HG03066 (cell line): ENCODE results near the gene NME8.

Experiments used
- ATAC-seq: cut with Tn5 transposase; IDR thresholded peaks from one replicate; pipeline ENCODE4 v1.9.1; 2021; ENCODE audit warnings: low read depth; ENCODE audit not compliant: unreplicated experiment

Gene NME8

DNA sequence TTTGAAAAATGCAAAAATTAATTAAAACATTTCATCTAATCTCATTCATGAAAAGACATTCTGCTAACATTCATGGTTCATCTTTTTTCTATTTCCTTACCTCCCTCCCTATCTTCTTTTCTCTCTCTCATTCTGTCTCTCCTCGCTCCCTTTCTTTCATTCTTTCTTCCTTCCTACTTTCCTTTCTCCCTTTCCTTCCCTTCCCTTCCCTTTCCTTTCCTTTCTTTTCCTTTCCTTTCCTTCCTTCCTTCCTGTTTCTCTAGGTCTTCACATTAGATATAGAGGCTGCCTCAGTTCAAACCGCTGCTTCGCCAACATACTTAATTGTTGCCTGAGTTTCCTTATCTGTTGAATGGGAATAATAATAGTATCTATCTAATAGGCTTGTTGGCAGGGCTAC, 46.3 kb downstream of the NME8 start:
- ATAC-seq = no peak

DNA sequence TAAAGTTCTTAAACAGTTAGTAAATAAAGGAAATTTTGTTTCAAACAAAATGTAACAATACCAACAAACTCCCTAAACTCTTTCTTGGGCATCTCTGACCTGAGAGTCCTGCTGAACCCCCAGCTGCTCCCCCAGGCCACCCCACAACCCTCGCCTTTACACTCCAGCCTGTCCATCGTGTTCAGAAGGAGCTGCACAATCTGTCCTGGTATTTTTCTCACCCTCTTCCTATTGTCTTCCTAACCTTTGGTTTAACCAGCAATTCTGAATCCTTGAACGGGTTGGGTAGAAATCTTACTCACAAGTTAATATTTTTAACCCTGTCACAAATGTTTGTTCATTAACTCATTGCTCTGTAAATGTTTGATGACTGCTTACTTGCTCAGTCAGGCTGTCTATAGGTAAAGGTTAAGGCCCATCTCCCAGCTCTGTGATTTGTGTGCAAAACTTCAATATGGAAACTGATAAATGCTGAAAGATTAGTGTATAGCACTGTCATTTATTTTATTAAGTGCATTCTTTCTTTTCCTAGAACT, 51.4 kb downstream of the NME8 start:
- ATAC-seq = no peak

DNA sequence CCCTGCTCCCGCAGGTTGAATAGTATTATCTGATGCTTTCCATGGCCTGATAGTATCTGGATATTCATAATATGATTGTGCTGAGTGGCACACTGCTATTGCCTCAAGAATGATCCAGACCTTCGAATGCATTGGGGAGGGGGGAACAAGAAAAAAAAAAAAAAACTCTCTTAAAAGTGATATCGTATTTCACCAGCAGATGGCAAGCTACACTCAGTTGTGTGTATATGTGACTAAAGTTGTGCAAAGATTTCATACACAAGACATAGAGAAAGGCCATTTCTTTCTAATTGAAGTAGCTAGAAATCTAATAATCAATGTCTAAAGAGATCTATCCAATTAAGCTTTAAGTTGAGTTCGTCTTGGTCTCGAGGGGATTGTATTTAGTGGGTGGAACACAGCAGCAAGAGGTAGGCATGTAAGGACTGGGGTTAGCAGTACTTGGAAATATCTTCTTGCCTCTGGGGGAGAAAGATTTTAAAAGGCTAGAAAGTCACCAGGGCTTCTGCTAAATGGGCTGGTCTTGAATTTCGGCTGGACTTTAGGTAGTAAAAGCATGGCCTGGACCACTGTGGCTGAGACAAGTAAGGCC, 52.9 kb downstream of the NME8 start:
- ATAC-seq = no peak

DNA sequence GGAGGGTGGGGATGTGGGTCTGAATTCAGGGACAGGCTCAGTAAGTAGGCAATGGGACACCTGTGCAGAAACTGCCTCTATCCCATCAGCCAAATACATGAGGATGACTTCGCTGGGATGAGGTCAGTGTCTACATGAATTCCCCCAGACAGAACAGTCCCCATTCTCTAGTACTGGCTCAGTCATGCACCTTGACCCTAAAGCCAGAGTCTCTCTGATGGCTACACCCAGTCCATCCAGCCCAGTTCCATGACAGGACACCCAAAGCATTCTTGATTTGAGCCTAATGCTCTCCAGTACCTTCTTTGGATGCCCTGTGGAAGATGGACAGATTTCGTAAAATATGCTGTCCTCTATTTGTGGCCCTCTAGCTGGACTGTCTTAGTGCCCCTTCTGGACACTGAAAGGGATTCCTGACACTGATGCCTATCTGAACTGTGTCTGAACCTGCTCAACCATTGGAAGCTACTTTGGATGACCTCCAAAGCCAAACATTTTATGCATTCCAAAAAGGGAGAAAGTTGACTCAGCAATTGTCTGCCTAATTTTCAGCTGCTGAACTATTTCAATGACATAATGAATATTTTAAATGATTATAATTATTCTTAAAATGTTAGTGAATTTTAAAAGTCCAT, 53.6 kb downstream of the NME8 start:
- no peak for ATAC-seq

DNA sequence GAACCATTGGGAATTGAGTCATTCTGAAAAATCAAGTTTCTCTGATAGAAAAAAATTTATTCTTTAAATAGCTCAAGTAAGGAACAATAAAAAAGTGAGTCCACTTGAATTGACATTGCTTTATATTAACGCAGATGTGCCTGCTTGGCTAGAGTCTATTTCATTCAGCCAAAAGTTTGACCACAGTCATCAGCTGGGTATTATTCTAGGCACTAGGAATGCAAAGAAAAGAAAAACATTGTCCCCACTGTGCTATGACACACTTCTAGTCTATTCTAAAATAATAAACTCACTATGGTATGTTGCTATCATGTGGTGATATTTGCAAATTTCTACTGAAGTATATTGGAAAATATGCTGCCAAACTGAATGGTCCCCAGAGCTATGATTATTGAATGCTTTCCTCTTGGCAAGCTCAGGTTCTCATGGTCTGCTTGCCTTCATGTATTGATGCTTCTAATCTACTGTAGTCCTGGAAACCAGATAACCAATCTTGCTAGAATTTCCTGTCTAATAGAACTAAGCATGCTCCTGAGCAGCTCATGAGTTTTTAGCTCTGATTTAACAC, 59.9 kb downstream of the NME8 start:
- no peak for ATAC-seq

DNA sequence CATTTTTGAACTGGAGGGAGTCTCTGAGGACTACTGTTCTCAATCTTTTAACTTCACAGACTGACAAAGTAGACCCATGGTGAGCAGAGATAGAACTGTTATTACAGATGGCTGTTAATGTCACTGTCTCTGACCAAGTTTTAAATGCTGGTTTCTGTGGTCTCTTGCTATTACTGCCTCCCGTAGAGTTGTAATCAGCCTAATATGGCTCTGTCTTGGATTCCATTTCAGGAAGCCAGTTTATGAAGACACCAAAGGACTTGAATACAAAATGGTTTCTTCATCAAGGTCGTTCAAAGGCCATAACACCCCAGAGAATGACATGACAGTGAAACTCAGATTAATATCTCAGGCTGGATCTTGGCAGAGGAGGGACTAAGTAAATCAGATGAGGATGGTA, 64.4 kb downstream of the NME8 start:
- no peak for ATAC-seq

DNA sequence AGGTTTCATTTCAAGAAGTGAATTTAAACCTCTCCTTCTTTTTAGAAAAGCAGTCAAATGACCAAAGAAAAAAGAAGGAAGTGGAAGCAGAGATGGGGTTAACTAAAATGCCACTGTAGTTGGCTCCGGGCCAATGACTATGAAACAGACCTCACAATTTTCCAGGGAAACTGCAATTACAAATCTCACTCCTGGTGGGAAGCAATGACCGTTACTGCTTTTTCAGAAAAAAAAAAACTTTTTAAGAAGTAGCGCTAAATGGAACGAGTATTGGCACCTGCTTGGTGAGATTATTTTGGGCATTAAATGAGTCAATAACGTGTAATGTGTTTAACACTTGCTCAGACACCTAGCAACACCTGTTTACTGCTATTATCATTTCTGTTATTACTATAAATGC, 67.0 kb downstream of the NME8 start:
- no peak for ATAC-seq

DNA sequence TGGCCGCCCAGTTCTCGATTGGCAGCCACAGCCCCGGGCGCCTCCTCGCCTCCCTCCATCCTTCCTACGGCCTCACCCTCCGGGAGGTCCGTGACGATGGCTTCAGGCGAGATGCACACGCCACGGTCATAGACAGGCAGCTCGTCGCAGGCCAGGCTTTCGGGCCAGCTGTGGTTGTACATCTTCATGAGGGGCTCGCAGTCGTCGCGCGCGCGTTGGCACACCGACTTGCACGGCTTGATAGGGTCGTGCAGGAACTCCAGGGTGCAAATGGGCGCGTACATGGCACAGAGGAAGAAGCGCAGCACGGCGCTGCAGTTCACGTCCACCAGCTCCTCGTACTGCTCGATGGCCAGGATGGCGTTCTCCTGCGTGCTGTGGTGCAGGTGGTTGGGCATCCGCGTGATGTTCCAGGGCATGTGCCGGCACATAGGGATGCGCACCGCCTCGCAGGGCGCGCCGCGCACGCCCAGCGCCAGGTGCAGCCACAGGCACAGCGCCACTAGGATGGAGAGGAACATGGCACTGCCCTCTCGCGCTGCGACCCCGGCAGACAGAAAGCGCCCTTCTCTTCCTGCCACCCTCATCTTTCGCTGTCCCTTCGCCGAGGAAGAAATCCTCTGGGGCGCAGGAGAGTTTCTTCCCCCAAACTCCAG, 67.7 kb downstream of the NME8 start:
- ATAC-seq = no peak

DNA sequence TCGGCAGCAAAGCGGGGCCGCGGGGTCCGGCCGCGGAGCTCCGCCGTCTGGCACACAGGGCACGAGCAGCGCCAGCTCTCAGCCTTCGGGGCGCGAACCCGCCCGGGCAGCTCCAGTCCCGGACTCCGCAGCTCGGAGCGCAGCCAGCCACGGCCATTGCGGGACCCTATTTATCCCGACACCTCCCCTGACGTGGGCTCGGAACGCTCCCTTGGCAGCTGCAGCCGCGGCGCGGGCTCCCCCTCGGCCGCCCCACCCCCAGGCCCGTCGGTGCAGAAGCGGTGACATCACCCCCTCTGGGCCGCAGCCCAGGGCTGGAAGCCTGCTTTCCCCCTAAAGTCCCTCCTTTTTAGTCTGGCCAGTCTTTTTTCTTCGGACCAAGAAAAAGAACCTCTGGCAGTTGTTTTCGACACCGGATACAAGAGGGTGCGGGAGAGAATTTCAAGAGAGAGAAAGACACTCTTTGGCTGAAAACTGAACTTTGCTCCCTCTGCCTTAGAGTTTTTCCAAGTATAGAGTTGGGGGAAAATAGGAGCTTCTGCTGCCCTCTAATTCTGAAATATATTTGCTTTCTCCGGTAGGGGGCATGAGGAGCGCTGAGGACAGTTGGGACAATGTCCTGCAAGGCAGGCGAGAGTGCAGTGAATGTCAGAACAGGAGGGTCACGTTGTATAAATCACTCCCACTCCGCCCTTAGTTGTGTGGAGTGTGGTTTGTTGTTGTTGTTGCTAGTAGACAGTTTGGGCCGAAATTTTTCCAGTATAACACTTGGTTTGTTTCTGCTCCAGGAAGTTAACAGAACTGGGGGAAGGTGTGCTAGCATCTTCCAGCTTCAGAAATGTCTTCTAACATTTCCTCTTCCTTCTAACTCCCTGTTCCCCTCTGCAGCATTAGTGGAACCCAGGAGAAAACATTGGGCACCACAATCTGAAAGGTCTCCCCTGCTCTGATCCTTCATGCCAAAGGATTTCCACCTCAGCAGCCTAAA, 68.6 kb downstream of the NME8 start, which contains the start of gene SFRP4:
TSS of gene SFRP4 (minus strand) at position 145 of the 988 bp plus-strand sequence. CDS start 280 bp downstream, outside the sequence.
- peak; percentile 37 for ATAC-seq

DNA sequence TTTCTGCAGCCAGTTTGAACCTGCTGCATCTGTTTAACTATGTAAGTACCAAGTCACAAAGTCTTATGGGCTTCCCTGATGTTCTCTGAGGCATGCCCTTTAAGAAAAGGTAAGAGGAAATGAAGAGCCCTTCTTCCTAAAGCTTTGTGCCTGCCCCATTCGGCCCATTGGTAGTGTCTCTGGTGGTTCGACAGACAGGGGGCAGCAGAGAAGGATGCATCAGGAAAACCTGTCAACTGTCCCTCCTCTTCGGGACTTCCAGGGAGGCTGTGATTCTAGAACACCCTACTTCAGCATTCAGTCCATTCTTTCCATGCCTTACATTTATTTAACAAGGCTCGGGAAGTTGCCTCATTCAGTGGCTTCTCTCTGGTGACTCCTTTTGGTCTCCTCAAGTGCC, 70.1 kb downstream of the NME8 start:
- no peak for ATAC-seq

DNA sequence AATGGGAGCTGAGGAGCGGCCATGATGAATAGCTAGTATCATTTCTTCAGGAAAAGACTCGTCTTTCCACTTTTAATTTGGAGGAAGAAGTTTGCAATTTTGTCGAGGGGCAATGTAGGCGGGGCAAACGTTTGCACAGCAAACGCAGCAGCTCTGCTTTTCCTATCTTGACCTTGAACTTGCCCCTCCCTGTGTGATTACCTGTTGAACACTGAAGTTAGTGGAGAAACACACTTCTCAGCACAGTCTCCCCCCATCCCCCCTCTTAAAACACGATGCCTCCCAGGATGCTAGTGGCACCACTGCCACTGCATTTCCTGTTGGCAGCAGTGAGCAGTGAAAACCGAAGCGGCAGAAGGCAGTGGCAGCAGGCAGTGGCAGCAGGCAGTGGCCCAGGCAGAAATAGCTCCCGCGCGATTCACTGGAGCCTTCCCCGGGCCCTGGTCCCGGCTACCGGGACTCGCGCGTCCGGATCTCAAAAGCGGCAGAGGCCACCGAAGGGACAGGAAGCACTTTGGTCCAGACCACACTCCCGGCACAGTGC, 72.0 kb downstream of the NME8 start, which contains the start of gene EPDR1:
TSS of gene EPDR1 (plus strand) at position 336 of the 544 bp plus-strand sequence. CDS start 300 bp downstream, outside the sequence.
- ATAC-seq = peak; percentile 35

DNA sequence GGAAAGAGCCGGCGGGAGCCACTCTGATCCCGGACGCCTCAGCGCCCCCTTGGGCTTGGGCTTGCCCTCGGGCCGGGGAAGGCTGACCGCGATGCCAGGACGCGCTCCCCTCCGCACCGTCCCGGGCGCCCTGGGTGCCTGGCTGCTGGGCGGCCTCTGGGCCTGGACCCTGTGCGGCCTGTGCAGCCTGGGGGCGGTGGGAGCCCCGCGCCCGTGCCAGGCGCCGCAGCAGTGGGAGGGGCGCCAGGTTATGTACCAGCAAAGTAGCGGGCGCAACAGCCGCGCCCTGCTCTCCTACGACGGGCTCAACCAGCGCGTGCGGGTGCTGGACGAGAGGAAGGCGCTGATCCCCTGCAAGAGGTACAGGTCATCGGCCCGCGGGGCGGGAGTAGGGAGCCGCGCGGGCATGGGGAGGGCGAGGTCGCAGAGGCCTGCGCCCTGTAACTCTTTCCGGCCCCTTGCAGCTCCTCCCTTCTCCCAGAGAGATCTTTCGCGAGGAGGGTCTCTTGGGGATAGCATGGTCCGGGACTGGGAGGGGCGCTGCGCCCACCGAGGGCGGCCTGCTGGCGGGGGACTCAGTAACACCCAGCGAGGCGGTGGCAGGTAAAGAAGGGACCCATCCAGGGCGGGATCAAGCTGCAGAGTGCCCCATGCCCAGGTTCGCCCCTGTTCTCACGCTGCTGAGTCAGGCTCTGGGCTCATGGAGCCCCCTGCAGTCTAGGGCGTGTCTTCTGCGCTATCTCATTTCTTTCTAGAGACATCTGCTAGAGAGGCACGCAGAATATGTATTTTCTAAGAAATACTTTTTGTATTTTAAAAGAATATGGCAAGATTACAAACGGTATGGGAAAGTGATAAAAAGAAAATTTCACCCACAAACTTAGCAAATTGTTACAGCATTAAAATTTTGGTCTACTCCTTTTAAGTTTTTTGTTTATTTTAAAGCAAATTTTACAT, 72.7 kb downstream of the NME8 start:
- ATAC-seq = peak; percentile 43

DNA sequence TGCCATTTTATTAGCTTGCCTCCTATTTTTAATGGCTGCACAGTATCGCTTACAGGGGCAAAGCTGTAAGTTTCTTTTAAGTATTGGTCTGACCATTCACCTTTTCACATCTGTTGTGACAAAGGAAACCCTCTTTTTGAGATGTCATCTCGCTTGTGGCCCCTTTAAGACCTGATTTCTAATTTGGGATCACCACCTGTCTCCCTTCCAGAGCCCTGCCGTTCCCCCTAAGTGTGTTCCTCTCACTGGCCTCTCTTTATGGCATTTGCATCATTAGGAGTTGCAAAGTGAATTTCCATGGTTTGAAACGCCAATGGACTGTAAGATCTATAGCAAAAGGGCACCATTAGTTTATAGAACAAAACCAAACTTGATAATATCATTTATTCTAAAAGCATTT, 73.5 kb downstream of the NME8 start:
- ATAC-seq = no peak

DNA sequence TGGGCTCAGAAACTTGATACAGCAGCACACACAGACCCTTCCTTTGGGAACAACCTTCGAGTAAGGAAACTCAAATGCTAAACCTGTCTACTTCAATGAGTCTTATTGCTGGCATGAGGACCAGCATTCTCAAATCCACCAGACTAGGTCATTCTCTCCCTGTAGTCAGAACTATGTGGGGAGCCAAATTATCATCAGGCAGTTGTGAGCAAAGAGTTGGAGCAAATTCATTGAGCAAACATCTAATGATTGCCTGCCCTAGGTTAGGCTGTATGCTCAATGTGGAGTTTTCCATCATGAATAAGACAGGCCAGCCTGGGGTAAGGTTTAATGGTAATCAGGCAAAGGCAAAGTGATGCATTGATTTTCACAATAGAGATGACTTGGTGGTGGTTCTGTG, 75.6 kb downstream of the NME8 start:
- no peak for ATAC-seq

DNA sequence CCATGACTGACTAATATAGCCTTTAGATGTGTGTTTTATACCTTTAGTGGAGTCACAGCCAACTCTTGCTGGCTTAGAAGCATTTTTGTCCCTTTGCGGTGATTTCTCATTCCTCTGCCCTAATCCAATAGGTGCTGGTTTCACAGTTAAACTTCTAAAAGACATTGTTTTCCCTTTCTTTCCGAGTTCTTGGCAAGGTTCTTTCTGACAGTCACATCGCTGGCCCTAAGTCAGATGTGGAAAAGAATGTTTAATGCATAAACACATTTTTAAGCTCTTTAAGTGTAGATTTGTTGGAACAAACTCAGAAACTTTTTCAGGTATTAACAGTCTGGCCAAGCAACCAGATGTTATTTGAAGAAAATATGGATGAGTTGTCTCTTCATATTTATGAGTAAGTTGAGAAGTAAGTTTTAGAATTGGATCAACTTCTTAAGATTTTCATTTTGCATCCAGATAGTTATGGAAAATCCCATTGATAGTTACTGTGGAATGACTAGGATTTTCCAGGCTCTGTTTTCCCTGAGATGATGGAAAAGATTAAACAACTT, 76.2 kb downstream of the NME8 start:
- ATAC-seq = no peak

DNA sequence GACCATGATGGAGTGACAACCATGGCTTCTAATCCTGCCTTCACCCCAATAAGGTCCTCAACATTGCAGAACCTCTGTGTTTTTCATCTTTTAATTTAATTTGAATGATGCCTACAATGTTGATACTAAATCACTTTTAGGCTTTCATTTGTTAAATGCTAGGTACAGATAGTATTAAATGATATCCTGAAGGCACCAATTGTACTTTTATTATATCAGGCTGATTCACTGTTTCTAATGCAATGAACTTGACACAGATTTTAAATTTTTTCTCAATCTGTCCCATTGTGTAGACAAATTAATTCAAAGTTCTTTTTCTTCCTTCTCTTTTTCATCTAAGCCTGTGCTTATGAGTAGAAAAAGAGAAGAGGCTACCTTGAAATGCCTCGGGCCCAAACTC, 77.2 kb downstream of the NME8 start:
- ATAC-seq = no peak

DNA sequence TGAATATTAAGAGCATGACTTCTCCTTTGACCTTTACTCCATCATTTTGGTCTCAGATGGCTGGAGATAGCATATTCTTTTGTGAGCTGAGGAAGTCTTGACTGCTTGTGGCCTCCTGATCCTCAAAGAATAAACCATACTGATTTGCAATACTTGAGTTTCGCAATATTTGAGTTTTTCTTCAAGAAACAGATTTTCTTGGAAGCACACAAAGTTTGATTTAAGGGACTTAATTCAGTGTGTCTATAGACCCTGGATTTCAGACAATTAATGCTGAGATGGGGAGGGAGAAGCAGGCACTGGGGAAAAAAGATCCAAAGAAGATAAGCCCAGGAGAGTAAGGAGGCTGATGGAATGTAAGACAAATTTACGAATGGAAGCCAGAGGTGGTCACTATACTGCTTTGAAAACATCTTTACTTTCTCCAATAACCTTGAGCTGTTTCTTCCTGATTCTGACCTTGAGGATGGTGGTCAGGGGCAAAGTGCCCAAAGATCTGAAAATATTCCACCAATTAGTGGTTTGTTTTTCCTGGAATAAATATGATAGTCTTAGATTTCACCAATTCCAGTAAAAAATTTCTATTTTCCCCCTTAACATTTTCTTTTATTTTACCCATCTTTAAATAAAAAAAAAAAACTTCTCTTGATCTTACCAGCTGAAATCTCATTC, 79.5 kb downstream of the NME8 start:
- no peak for ATAC-seq

DNA sequence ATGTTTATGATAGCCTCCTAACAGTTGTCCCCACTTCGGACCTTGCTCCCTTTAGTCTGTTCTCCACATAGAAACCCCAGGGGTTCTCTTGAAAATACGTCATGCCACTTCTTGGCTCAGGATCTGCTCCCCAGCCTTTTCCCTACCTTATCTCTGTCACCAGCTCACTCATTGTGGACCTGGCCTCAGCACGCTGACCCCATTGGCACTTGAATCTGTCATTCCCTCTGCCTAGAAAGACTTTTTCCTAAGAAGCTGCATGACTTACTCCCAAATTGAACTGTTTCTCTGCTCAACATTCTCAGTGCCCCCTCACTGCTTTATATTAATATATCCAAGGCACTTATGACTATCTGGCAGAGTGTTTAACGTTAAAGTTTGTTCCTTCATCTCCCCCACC, 80.5 kb downstream of the NME8 start:
- ATAC-seq = no peak
